Endothelial cell of umbilical vein (primary cell): ENCODE data around the gene HDHD2.

ENCODE experiments used
- EZH2 ChIP-seq: IDR thresholded peaks from 2 replicates; pipeline ENCODE4 v1.6.1; 2012; ENCODE audit warnings: borderline replicate concordance, low read depth, mild to moderate bottlenecking, moderate library complexity, low read length, inconsistent platforms; ENCODE audit not compliant: severe bottlenecking
- POLR2AphosphoS5 ChIP-seq: IDR thresholded peaks from 2 replicates; pipeline ENCODE4 v1.6.1; 2012; ENCODE audit warnings: low read depth, mild to moderate bottlenecking, control low read depth, low read length, moderate library complexity; ENCODE audit not compliant: insufficient read depth
- TF ChIP-seq, protein P1 (sequence below), 2 donors: IDR thresholded peaks; 1 replicate in 1 of 2; 2 replicates in 1 of 2; pipeline ENCODE4 v1.5.1; 2011; ENCODE audit warnings: low read length in 2 of 2, mild to moderate bottlenecking in 2 of 2, moderate library complexity in 2 of 2, control low read depth in 1 of 2, inconsistent platforms in 1 of 2, low read depth in 1 of 2; ENCODE audit not compliant: insufficient read depth in 1 of 2; ENCODE audit errors: extremely low read depth in 1 of 2

DNA sequence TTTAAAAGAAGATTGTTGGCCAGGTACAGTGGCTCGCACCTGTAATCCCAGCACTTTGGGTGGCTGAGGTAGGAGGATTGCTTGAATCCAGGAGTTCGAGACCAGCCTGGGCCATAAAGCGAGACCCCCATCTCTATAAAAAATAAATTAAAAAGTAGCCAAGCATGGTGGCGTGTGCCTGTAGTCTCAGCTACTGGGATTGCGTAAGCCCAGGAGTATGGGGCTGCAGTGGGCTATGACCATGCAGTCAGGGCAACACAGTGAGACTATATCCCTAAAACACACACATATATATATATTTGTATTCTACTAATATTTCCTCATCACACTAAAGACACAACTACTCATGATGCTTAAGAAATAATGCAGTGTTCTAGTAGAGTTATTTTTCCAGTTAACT is 7.1 kb downstream of the HDHD2 start:
- TF ChIP-seq, protein P1, sequence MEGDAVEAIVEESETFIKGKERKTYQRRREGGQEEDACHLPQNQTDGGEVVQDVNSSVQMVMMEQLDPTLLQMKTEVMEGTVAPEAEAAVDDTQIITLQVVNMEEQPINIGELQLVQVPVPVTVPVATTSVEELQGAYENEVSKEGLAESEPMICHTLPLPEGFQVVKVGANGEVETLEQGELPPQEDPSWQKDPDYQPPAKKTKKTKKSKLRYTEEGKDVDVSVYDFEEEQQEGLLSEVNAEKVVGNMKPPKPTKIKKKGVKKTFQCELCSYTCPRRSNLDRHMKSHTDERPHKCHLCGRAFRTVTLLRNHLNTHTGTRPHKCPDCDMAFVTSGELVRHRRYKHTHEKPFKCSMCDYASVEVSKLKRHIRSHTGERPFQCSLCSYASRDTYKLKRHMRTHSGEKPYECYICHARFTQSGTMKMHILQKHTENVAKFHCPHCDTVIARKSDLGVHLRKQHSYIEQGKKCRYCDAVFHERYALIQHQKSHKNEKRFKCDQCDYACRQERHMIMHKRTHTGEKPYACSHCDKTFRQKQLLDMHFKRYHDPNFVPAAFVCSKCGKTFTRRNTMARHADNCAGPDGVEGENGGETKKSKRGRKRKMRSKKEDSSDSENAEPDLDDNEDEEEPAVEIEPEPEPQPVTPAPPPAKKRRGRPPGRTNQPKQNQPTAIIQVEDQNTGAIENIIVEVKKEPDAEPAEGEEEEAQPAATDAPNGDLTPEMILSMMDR (IDR thresholded peaks at IDR 0.05; ENCODE audit: extremely low read depth in 1 of 2, insufficient read depth in 1 of 2, low read depth in 1 of 2, low read length in 2 of 2), result no peak
- TF ChIP-seq EZH2 (no peak), POLR2AphosphoS5 (no peak)
